Cardiac fibroblast (primary cell): ENCODE results near the gene TMEM53.
A peak's percentile ranks its signal among the peaks of the same experiment; 100 is the strongest.
"Not testable (repeated sequence)": the region's sequence is repeated elsewhere in the genome, so short reads cannot be mapped to it uniquely, and the experiment has no call there.

Source experiments
- DNase-seq, 2 donors: peaks; one replicate each; pipeline versions ENCODE4 v3.0.0 to v3.0.0-alpha.2; 2010; ENCODE audit warnings: low read depth in 2 of 2
- H3K4me3 ChIP-seq, 2 donors: replicated peaks in 1 of 2; 1 replicate in 1 of 2; 2 replicates in 1 of 2; pipeline ENCODE4 v1.5.1; 2011; ENCODE audit warnings: low read depth in 2 of 2, low read length in 2 of 2, mild to moderate bottlenecking in 2 of 2, moderate library complexity in 1 of 2
- CTCF ChIP-seq: IDR thresholded peaks from one replicate; pipeline ENCODE4 v1.5.1; 2011; ENCODE audit warnings: low read depth, mild to moderate bottlenecking, low read length, inconsistent platforms

TMEM53 gene

GRCh38 chr1:44707959-44708831, 33.9 kb upstream of the TMEM53 start:
- peak; percentile 67 for TF ChIP-seq CTCF
- DNase-seq: peak; percentile 69 to 83
- no peak overlapping the region for H3K4me3 ChIP-seq

GRCh38 chr1:44707112-44707881, 33.0 kb upstream of the TMEM53 start:
- DNase-seq: peak; percentile 47 to 97
- peak overlapping the region in 1 of 2 donors; percentile 24 for H3K4me3 ChIP-seq
- TF ChIP-seq CTCF: no peak

- no peak overlapping the region for H3K4me3 ChIP-seq
- no peak for TF ChIP-seq CTCF
- no peak for DNase-seq
Observed at GRCh38 chr1:44705938-44706337, 31.7 kb upstream of the TMEM53 start.

GRCh38 chr1:44705470-44705869, 31.2 kb upstream of the TMEM53 start:
- no peak for DNase-seq
- TF ChIP-seq CTCF: no peak
- no peak overlapping the region for H3K4me3 ChIP-seq

- no peak for TF ChIP-seq CTCF
- DNase-seq: no peak
- H3K4me3 ChIP-seq: no peak overlapping the region
Observed at GRCh38 chr1:44701141-44701573, 26.9 kb upstream of the TMEM53 start.

GRCh38 chr1:44700573-44700972, 26.3 kb upstream of the TMEM53 start:
- no peak for TF ChIP-seq CTCF
- H3K4me3 ChIP-seq: no peak overlapping the region
- no peak for DNase-seq

- DNase-seq, H3K4me3 ChIP-seq: not testable (repeated sequence)
Observed at GRCh38 chr1:44699375-44699774, 25.1 kb upstream of the TMEM53 start.
